Stimulated activated CD4-positive, alpha-beta T cell treated with anti-CD3 and anti-CD28 coated beads, Interleukin-2, amount 100 ng/mL, for 4 hours (primary cell): ENCODE data around the gene IL3.
A peak's percentile ranks its signal among the peaks of the same experiment; 100 is the strongest.

ENCODE experiments used
- DNase-seq: peaks from one replicate; pipeline ENCODE4 v3.0.0-alpha.2; 2020; ENCODE audit warnings: low read depth

The IL3 gene

DNA sequence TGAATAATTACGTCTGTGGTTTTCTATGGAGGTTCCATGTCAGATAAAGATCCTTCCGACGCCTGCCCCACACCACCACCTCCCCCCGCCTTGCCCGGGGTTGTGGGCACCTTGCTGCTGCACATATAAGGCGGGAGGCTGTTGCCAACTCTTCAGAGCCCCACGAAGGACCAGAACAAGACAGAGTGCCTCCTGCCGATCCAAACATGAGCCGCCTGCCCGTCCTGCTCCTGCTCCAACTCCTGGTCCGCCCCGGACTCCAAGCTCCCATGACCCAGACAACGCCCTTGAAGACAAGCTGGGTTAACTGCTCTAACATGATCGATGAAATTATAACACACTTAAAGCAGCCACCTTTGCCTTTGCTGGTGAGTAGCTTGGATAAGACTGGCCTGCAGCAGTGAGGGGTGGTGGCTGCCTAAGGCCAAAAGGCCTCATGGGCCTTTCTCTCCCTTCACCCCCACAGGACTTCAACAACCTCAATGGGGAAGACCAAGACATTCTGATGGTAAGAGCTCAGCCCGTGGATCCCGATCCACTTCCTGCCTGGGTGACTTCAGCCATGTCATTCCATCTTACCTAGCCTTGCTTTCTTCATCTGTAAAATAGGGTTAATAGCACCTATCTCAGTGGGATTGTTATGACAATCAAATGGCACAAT, at the start of gene IL3:
TSS of gene IL3 (plus strand) at position 155 of the 661 bp plus-strand sequence. CDS start at position 207, 52 bp downstream.
- no peak for DNase-seq

- no peak for DNase-seq
These were observed 49.4 kb upstream of the IL3 start for GRCh38 chr5:132010989-132011621.

- no peak for DNase-seq
These were observed 48.7 kb upstream of the IL3 start, which contains the start of gene ACSL6 for GRCh38 chr5:132011622-132012343. Gene ACSL6, minus strand, starts transcription at chr5:132011658. Its CDS starts 105 bp downstream, at chr5:132011553.

- DNase-seq: no peak
These were observed 48.0 kb upstream of the IL3 start for GRCh38 chr5:132012371-132013005.

DNA sequence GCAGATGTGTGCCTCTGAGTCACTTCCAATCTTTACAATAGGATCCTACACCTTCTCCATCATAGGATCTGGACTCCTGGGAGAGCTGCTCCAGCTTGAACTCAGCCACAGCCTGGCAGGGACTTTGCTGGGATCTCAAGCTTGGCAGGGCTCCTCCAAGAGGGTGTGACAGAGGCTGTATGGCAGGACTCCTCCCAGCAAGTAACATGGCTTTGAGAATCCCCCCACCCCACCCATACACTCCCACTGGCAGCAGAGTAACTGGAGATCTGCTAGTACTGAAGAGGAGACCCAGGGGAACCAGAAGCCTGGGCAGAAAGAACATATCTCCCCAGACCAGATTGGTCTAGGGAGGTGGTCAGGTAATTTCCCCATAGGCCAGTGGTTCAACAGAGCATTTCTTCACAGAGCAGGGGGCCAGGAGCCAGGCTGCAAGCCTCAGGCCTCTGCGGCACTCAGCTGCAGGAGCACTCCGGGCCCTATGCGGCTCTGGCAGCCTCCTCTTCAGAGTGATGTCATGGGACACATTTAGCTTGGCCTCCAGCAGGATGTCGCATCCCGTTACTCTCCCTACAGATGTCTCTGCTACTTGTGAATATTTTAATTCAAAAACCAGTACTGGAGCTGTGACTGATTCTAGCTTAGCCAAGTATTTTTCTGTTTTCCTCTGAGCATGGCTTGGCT, 47.3 kb upstream of the IL3 start:
- no peak for DNase-seq

- no peak for DNase-seq
These were observed 46.7 kb upstream of the IL3 start for GRCh38 chr5:132013711-132014110.

DNA sequence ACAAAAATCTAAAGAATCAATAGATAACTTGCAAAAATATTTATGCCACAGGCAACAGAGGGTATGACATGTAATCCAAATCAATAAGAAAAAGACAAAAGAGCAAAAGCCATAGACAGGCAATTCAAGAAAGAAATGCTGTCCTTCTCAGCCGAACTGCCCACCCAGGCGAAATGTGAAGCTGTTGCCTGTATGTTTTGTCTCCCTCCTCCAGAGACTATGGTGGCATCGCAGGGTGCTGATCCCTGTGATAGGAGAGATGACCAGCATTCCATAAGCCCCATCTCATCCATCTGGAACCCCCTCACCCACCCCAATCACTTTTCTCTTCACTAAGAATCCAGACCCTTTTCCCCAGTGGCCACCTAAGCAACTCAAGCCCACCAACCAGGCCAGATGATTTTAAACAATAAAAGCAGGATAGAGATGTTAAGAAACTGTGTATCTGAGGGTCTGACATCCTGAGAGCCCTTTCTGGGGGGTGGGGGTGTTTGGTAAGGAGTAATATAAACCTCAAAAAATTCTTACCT, 43.7 kb upstream of the IL3 start:
- DNase-seq: no peak

- DNase-seq: no peak
These were observed 43.1 kb upstream of the IL3 start for GRCh38 chr5:132017316-132017715.

- DNase-seq: no peak
These were observed 42.5 kb upstream of the IL3 start for GRCh38 chr5:132017738-132018625.

DNA sequence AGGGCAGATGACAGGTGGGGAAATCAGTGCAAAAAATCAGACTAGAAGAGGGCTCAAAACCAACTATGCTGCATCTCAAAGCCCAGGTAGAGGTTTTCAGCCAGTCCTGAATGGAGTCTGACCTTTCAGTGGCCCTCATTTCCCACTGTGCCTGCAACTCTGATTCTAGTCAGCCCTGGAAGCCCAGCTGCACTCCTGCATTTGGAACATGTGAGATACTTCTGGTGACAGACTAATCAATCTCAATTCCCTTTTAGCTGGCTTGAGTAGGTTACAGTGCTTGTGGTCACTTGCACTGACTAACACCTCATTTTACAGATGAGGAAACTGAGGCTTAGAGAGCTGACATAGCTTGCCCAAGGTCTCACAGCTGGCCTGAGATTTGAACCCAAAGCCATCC, 41.1 kb upstream of the IL3 start:
- DNase-seq: no peak

GRCh38 chr5:132019857-132020555, 40.4 kb upstream of the IL3 start:
- peak; percentile 71 for DNase-seq

DNA sequence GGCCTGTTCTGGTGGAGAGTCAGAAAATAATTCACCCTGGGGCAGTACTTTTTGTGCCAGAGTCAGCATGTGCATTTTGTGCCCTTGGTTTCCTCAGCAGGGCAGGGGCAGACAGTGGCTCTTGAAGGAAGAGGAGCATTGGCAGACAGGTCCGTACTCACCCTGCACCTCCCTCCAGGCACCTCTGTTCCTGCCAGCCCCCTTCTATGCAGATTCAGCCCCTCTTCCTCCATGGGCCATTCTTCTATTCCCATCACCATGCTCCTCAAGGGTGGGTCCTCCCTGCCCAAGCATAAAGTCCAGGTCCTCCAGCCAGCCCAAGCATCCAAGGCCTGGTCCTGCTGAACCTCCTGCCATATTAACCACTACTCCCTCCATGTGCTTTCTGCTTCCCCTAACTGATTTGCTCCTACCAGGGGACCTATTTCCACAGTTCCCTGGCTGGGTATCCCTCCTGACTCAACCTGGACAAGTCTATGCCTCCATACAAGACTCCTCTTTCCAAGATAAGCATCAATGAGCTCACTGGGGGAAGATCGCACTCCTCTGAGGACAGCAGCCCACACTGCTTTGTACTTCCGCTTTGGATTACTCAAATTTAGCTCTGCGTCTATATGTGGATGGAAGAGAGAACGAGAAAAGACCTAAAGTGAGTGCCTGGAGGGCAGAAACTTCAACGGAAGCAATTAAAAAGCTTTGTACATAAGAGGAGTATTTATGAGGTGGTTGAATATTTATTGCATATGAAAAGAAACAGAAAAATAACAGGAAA, 39.7 kb upstream of the IL3 start:
- DNase-seq: no peak

DNA sequence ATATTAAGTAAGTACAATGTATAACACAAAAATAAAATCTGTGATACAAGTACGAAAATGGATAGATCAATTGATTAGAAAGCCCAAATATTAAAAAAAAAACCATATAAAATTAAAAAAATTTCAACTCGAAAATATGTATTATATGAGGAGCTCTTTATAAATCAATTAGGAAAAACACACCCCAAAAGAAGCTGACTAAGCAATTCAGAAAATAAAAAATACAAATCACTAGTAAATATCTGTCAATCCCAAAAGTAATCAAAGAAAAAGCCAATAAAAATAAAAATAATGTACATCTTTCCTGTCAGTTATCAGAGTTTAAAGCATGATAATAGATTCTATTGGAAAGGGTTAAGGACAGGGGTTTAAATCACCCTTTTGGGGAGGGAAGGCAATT, 38.8 kb upstream of the IL3 start:
- no peak for DNase-seq

GRCh38 chr5:132022737-132023136, 37.7 kb upstream of the IL3 start:
- DNase-seq: no peak

GRCh38 chr5:132023258-132024116, 37.0 kb upstream of the IL3 start:
- DNase-seq: no peak

DNA sequence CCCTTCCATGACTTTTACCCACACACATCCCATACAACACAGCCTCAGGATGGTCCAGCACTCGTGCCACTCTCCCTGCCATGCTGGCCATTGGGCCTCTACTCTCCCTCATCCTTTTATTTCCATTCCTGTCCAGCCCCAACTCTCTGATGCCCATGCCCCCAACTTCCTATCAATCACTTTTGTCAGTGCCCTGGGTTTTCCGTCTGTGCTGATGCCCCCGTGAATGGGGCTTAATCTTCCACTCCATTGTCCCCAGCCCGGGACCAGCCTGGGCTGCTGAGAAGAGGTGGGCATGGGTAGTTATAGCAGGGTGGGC, 36.4 kb upstream of the IL3 start:
- no peak for DNase-seq

- DNase-seq: no peak
These were observed 35.6 kb upstream of the IL3 start for GRCh38 chr5:132024789-132025402.

- no peak for DNase-seq
These were observed 35.0 kb upstream of the IL3 start for GRCh38 chr5:132025403-132025971.
